ENCODE data around the gene PRKAR1B. TPM values are rescaled to one million over a fixed set of nuclear protein-coding genes. Genes with fewer than 3 reads are reported as not detected.

Gene PRKAR1B
- polyA plus RNA-seq, 1 of the 3 experiments (the other 2 are of a cell fraction), result 63.7 TPM

DNA sequence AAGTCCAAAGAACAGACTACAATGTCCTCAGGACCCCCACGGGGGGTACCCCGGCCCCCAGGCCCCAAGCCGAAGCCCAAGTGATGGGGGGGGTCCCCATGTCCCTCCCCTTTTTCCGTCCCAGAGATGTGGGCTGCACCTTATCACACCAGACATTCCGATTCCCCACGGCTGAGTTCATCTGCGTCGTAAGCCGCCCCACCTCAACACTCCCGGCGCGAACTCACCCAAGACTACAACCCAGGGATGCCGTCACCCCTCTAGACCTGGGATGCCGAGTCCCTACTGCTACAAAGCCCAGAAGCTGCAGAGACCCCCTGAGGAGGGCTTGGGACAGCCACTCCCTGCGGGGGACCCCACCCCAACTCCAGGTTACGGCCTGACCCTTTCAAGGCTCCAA, 221.9 kb downstream of the PRKAR1B start:
- WGBS (ENCODE audit: low lambda C conversion rate), result 91% methylated on average over 14 of the region's 16 CpGs

DNA sequence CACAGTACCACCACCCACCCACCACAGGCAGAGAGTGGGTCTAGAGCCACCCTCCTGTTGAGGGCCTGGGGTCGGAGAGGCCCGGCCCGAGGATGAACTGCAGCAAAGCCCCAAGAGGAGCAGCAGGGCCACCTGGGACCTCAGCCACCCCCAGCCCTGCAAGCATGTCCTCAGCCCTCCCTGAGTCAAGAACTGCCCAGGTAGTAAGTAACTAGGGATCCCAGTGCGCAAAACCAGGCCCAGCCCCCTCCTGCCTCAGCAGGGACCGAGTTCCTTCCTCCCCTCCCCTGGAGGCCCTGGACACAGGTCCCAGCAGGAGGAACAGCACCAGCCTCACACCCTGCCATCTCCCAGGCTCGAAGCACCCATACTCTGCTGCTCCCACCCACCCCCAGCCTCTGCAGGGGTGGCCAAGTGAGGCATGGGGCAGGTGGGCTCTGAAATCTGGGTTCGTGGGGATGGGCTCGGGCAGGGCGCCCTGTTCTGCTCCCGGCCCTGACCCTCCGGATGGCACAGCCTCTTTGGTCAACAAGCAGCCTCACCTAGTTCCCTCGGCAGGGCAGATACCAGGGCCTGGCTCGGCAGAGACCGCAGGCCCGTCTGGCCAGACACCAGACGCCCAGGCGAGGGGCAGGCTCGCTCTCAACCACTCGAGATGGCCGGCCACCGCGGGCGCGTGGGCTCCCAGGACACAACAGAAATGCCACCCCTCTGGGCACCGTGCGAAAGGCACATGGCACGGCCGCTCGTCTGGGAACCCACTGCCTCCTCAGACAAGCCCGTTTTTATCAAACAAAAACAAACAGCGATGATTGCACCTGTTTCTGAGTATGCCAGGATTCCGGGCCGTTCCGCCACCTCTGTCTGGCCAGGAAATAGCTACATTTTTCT, 222.6 kb downstream of the PRKAR1B start:
- peaks cover 16% of the 10 kb centered on the region for H3F3A ChIP-seq (replicated peaks; ENCODE audit: insufficient read depth)
- H3K4me1 ChIP-seq (ENCODE audit: control insufficient read depth in 1 of 2, insufficient read depth in 2 of 2, low read depth in 1 of 2, low read length in 1 of 2), result no peaks in the 10 kb centered on the region
- H3K36me3 ChIP-seq (replicated peaks in 1 of 2; ENCODE audit: control insufficient read depth in 1 of 2, insufficient read depth in 2 of 2, low read length in 1 of 2), result peaks cover 23 to 52% of the 10 kb centered on the region in 2 experiments
- H3K27ac ChIP-seq (ENCODE audit: low read depth in 2 of 2, low read length in 1 of 2), result no peak overlapping the region
- ChIA-PET POLR2A (no interaction called here), CTCF (no interaction called here)
- H3K9me2 ChIP-seq, result no peaks in the 10 kb centered on the region
- no peak for DNase-seq
- H3K4me3 ChIP-seq (ENCODE audit: low read depth in 2 of 2, low read length in 1 of 2), result no peak overlapping the region
- peaks cover 83% of the 10 kb centered on the region for H4K20me1 ChIP-seq (ENCODE audit: insufficient read depth)
- 87% methylated on average over 25 of the region's 34 CpGs for WGBS (ENCODE audit: low lambda C conversion rate)
- H3K9me3 ChIP-seq, result no peaks in the 10 kb centered on the region
- no peak overlapping the region for H2AFZ ChIP-seq (ENCODE audit: low read depth)
- no peak overlapping the region for H3K9ac ChIP-seq
- no peak overlapping the region for H3K4me2 ChIP-seq
- no peaks in the 10 kb centered on the region for H3K27me3 ChIP-seq (ENCODE audit: insufficient read depth)
- H3K79me2 ChIP-seq (ENCODE audit: insufficient read depth), result peaks cover 71% of the 10 kb centered on the region
- no peak for TF ChIP-seq TCF12 (IDR thresholded peaks at IDR 0.05)
- no peak for TF ChIP-seq FOXM1 (IDR thresholded peaks at IDR 0.05; ENCODE audit: low read depth)
- no peak for TF ChIP-seq REST (IDR thresholded peaks at IDR 0.05; ENCODE audit: low read depth, low read length)
- no peak for TF ChIP-seq RFX5 (IDR thresholded peaks at IDR 0.05; ENCODE audit: low read length)
- TF ChIP-seq NRF1 (IDR thresholded peaks at IDR 0.05; ENCODE audit: low read depth, low read length), result no peak
- TF ChIP-seq, protein P1, sequence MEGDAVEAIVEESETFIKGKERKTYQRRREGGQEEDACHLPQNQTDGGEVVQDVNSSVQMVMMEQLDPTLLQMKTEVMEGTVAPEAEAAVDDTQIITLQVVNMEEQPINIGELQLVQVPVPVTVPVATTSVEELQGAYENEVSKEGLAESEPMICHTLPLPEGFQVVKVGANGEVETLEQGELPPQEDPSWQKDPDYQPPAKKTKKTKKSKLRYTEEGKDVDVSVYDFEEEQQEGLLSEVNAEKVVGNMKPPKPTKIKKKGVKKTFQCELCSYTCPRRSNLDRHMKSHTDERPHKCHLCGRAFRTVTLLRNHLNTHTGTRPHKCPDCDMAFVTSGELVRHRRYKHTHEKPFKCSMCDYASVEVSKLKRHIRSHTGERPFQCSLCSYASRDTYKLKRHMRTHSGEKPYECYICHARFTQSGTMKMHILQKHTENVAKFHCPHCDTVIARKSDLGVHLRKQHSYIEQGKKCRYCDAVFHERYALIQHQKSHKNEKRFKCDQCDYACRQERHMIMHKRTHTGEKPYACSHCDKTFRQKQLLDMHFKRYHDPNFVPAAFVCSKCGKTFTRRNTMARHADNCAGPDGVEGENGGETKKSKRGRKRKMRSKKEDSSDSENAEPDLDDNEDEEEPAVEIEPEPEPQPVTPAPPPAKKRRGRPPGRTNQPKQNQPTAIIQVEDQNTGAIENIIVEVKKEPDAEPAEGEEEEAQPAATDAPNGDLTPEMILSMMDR (IDR thresholded peaks at IDR 0.05), result no peak
- TF ChIP-seq, protein P2, sequence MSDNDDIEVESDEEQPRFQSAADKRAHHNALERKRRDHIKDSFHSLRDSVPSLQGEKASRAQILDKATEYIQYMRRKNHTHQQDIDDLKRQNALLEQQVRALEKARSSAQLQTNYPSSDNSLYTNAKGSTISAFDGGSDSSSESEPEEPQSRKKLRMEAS (IDR thresholded peaks at IDR 0.05; ENCODE audit: low read depth), result no peak
- no peak for TF ChIP-seq GATA2 (CRISPR knock-in tag; IDR thresholded peaks at IDR 0.05)
- no peak for TF ChIP-seq POLR2AphosphoS5 (IDR thresholded peaks at IDR 0.05; ENCODE audit: low read depth, low read length)
- no peak for TF ChIP-seq USF2 (IDR thresholded peaks at IDR 0.05; ENCODE audit: borderline replicate concordance, low read depth, low read length)
- TF ChIP-seq, protein P3, sequence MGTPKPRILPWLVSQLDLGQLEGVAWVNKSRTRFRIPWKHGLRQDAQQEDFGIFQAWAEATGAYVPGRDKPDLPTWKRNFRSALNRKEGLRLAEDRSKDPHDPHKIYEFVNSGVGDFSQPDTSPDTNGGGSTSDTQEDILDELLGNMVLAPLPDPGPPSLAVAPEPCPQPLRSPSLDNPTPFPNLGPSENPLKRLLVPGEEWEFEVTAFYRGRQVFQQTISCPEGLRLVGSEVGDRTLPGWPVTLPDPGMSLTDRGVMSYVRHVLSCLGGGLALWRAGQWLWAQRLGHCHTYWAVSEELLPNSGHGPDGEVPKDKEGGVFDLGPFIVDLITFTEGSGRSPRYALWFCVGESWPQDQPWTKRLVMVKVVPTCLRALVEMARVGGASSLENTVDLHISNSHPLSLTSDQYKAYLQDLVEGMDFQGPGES (IDR thresholded peaks at IDR 0.05; ENCODE audit: low read depth, low read length), result no peak
- no peak for TF ChIP-seq ELF1 (IDR thresholded peaks at IDR 0.05)
- TF ChIP-seq FOXJ3 (CRISPR knock-in tag; IDR thresholded peaks at IDR 0.05), result no peak
- TF ChIP-seq, protein P4, sequence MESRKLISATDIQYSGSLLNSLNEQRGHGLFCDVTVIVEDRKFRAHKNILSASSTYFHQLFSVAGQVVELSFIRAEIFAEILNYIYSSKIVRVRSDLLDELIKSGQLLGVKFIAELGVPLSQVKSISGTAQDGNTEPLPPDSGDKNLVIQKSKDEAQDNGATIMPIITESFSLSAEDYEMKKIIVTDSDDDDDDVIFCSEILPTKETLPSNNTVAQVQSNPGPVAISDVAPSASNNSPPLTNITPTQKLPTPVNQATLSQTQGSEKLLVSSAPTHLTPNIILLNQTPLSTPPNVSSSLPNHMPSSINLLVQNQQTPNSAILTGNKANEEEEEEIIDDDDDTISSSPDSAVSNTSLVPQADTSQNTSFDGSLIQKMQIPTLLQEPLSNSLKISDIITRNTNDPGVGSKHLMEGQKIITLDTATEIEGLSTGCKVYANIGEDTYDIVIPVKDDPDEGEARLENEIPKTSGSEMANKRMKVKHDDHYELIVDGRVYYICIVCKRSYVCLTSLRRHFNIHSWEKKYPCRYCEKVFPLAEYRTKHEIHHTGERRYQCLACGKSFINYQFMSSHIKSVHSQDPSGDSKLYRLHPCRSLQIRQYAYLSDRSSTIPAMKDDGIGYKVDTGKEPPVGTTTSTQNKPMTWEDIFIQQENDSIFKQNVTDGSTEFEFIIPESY (IDR thresholded peaks at IDR 0.05; ENCODE audit: borderline replicate concordance, low read depth), result no peak
- no peak for TF ChIP-seq SMC3 (IDR thresholded peaks at IDR 0.05; ENCODE audit: low read depth, low read length)

More for the DNA sequence above, 221.9 kb downstream of the PRKAR1B start:
- Histone ChIP-seq H4K20me1 (ENCODE audit: insufficient read depth) (peaks cover 83% of the 10 kb centered on the region), H3K27me3 (ENCODE audit: insufficient read depth) (no peaks in the 10 kb centered on the region), H3K4me3 (ENCODE audit: low read depth in 2 of 2, low read length in 1 of 2) (no peak overlapping the region), H3K9me2 (no peaks in the 10 kb centered on the region), H3K79me2 (ENCODE audit: insufficient read depth) (peaks cover 78% of the 10 kb centered on the region), H3F3A (replicated peaks; ENCODE audit: insufficient read depth) (peaks cover 12% of the 10 kb centered on the region), H2AFZ (ENCODE audit: low read depth) (no peak overlapping the region), H3K4me1 (ENCODE audit: control insufficient read depth in 1 of 2, insufficient read depth in 2 of 2, low read depth in 1 of 2, low read length in 1 of 2) (no peaks in the 10 kb centered on the region), H3K9ac (no peak overlapping the region), H3K36me3 (replicated peaks in 1 of 2; ENCODE audit: control insufficient read depth in 1 of 2, insufficient read depth in 2 of 2, low read length in 1 of 2) (peaks cover 20 to 47% of the 10 kb centered on the region in 2 experiments), H3K27ac (ENCODE audit: low read depth in 2 of 2, low read length in 1 of 2) (no peak overlapping the region), H3K9me3 (no peaks in the 10 kb centered on the region), H3K4me2 (no peak overlapping the region)
- TF ChIP-seq CHD2 (IDR thresholded peaks at IDR 0.05; ENCODE audit: low read length, partially characterized antibody) (no peak), FOSL2 (IDR thresholded peaks at IDR 0.05; ENCODE audit: borderline replicate concordance, low read depth) (no peak), EP300 (IDR thresholded peaks at IDR 0.05; ENCODE audit: borderline replicate concordance in 1 of 2, low read depth in 1 of 2, low read length in 1 of 2) (no peak), MXI1 (IDR thresholded peaks at IDR 0.05; ENCODE audit: low read depth, low read length) (no peak)
- DNase-seq, result no peak
- CTCF ChIA-PET, result no interaction called here
- POLR2A ChIA-PET, result no interaction called here
